ENCODE measurements around the gene TIPARP.

TIPARP gene

DNA sequence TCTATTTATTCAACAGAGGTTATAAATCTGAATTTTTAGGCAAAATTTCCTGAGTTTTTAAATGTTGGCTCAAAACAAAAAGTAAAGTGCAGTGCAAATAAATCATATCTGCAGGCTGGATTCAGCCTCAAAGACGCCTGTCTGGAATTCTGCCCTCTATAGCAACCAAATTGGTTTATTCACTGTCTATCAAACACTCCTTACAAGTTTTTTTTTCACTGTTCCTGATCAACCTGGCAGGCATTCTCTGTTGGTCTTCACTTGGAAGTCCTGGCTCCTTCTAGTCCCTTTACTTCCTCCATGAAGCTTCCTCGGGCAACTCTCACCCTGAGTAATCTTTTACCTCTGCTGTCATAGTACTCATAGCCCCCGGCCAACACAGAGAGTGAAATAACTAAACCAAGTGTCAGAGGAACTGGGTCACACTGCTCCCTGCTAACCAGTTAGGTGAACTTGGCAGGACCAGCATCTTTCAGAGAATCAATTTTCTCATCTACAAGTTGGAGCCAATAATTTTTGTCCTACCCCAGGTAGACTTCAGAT, 36.8 kb upstream of the TIPARP start:
- Histone ChIP-seq H3K4me3 (ENCODE audit: low read depth, low read length) (no peak overlapping the region), H3K4me1 (no peaks in the 10 kb centered on the region), H3K27me3 (peaks cover 2% of the 10 kb centered on the region), H3K36me3 (no peaks in the 10 kb centered on the region), H3K9me3 (no peaks in the 10 kb centered on the region)
- DNase-seq = no peak
- TF ChIP-seq, protein P1, sequence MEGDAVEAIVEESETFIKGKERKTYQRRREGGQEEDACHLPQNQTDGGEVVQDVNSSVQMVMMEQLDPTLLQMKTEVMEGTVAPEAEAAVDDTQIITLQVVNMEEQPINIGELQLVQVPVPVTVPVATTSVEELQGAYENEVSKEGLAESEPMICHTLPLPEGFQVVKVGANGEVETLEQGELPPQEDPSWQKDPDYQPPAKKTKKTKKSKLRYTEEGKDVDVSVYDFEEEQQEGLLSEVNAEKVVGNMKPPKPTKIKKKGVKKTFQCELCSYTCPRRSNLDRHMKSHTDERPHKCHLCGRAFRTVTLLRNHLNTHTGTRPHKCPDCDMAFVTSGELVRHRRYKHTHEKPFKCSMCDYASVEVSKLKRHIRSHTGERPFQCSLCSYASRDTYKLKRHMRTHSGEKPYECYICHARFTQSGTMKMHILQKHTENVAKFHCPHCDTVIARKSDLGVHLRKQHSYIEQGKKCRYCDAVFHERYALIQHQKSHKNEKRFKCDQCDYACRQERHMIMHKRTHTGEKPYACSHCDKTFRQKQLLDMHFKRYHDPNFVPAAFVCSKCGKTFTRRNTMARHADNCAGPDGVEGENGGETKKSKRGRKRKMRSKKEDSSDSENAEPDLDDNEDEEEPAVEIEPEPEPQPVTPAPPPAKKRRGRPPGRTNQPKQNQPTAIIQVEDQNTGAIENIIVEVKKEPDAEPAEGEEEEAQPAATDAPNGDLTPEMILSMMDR (IDR thresholded peaks at IDR 0.05; ENCODE audit: low read depth, low read length) = no peak

DNA sequence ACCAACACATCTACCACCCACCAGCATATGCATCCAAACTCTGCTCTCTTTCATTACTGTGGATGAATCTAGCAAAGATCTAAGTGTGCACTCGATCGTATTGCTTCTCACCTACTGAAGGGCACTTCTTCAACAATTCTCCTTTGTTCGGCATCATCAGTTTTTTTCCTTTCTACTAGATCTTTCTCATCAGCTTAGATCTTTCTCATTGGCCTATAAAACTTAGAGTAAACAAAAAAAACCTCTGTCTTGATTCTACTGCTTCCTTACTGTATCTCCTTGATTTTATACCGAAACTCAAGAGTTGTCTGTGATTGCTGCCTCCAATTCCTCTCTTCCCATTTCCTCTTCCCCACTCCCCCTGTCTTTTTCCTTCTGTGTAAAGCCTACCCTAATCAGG, 36.1 kb upstream of the TIPARP start:
- Histone ChIP-seq H3K4me1 (no peaks in the 10 kb centered on the region), H3K27me3 (peaks cover 6% of the 10 kb centered on the region), H3K4me3 (ENCODE audit: low read depth, low read length) (no peak overlapping the region), H3K36me3 (no peaks in the 10 kb centered on the region), H3K9me3 (no peaks in the 10 kb centered on the region)
- no peak for DNase-seq
- TF ChIP-seq, protein P1 (IDR thresholded peaks at IDR 0.05; ENCODE audit: low read depth, low read length) = no peak

DNA sequence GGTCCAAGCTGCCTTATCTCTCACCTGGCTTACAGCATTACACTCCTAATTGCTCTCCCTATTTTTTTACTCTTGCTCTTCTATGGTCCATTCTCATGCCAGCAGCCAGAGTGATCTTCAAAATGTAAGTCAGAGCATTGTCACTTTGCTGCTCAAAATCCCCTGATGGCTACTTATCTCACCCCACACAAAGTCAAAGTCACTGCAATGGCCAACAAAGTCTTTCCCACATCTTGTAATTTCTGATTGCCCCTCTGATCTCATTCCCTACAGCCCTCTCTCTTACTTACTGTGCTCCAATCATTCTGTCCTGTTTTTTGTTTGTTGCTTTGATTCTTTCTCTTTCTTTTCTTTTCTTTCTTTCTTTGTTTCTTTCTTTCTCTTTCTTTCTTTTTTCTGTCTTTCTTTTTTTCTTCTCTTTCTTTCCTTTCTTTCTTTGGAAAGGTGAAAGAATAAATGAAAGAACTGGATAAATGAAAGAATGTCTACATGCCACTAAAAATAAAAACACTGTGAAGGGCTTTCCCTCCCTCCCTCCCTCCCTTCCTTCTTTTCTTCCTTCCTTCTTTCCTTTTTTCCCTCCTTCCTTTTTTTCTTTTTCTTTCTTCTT, 34.9 kb upstream of the TIPARP start:
- no peaks in the 10 kb centered on the region for H3K4me1 ChIP-seq
- TF ChIP-seq, protein P1 (IDR thresholded peaks at IDR 0.05; ENCODE audit: low read depth, low read length) = no peak
- H3K9me3 ChIP-seq = no peaks in the 10 kb centered on the region
- no peak overlapping the region for H3K4me3 ChIP-seq (ENCODE audit: low read depth, low read length)
- DNase-seq = no peak
- H3K27me3 ChIP-seq = peaks cover 19% of the 10 kb centered on the region
- no peaks in the 10 kb centered on the region for H3K36me3 ChIP-seq

DNA sequence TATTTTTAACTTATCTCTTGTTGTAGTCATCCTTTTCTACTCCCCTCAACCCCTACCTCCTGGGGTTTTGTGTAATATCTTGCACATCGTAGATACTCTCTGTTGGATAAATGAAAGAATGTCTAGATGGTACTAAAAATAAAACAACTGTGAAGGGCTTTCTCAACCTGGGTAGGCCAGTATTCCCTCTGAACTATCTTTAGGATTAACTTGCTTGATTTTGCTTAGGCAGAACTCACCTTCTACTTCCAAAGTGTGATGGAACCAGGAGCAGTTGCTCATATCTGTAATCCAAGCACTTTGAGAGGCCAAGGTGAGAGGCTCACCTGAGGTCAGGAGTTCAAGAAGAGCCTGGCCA, 32.8 kb upstream of the TIPARP start:
- TF ChIP-seq, protein P1 (IDR thresholded peaks at IDR 0.05; ENCODE audit: low read depth, low read length) = no peak
- no peak overlapping the region for H3K4me3 ChIP-seq (ENCODE audit: low read depth, low read length)

DNA sequence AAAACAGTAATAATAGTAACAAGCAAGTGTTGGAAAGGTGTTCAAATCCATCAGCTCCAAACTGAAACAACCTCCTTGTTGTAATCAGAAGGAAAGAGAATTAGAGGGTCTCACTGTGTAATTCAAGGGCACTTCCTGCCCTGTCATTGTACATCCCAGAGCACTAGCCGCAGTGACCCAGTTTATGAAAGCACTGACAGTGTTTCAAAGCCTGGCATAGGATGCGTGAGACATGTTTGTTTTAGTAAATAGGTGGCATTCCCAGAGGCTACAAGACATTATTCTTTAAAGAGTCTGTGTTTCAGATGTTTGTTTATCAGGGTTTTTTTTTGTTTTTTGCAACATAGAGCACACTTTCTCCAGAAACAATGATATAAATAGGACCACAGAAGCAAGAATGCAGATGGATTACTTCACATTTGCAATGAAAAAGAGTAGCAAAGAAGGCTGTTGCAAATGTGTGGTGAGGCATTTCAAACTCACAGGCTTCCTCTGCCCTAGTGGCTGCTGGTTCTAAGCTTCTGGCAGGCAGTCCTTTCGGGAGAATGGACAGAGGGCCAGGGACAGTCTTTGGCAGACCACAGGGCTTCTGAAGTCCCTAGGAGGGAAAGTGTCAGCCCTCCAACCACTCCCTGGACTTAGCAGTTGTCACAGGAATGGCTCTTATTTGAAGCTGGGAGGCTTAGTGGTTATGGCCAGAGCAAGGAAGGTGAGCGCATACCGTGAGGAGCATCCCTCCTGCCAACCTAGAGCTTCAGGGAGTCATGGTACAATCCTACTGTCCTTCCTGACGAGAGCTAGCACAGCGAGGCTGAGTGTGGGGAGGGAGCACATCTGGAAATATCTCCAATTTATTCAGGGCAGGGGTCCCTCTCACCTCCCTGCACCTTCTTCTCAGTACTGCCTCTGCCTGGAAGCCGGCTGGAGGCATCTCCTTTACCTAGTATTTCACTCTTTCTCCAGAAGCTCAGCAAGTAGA, 31.4 kb upstream of the TIPARP start:
- H3K4me3 ChIP-seq (ENCODE audit: low read depth, low read length) = no peak overlapping the region
- DNase-seq = no peak
- H3K36me3 ChIP-seq = no peaks in the 10 kb centered on the region
- TF ChIP-seq, protein P1 (IDR thresholded peaks at IDR 0.05; ENCODE audit: low read depth, low read length) = no peak
- no peaks in the 10 kb centered on the region for H3K4me1 ChIP-seq
- peaks cover 32% of the 10 kb centered on the region for H3K27me3 ChIP-seq
- H3K9me3 ChIP-seq = no peaks in the 10 kb centered on the region

More for the DNA sequence above, 32.8 kb upstream of the TIPARP start:
- Histone ChIP-seq H3K9me3 (no peaks in the 10 kb centered on the region), H3K36me3 (no peaks in the 10 kb centered on the region), H3K27me3 (peaks cover 32% of the 10 kb centered on the region), H3K4me1 (no peaks in the 10 kb centered on the region)
- DNase-seq = no peak

All from BE2C (cell line).